K562 (cell line): ENCODE data around the gene OR7G3. TPM values are rescaled to one million over a fixed set of nuclear protein-coding genes. Genes with fewer than 3 reads are reported as not detected.

Experiments
- ATAC-seq: fragments of 200-7000 bp; cut with Tn5 transposase; 3 replicates; pipeline ENCODE4 v1.9.1; 2020; ENCODE audit warnings: moderate library complexity
- BruUV-seq: library from RNA; stranded (reverse); fragments of 400-500 nt; replicated peaks from 2 replicates; lab custom pipeline; 2021; lab: Mats Ljungman, UMichigan
- CTCF ChIA-PET: fragments of 300-600 bp; formaldehyde crosslinking; extraction: SDS; loops from one replicate; lab custom pipeline; 2021; ENCODE audit warnings: low intra/inter-chr PET ratio; lab: Yijun Ruan, JAX
- POLR2A ChIA-PET: fragments of 300-600, 350-650 bp; sonication (Branson Sonifier 250); formaldehyde crosslinking; extraction: SDS; loops from one replicate; lab custom pipeline; 2021; ENCODE audit warnings: antibody characterized with exemption, inconsistent platforms; lab: Yijun Ruan, JAX
- DNase-seq, 4 experiments: peaks; one replicate each; pipeline versions ENCODE4 v3.0.0 to v3.0.0-alpha.2; 2011 to 2018; ENCODE audit warnings: low spot score in 3 of 4, mixed read lengths in 3 of 4; ENCODE audit errors: extremely low read depth in 1 of 4
- FAIRE-seq: peaks from 2 replicates; lab custom pipeline; 2011; peaks lifted over from hg19 to GRCh38; lab: Jason Lieb, UNC
- H2AFZ ChIP-seq: 2 replicates; pipeline ENCODE4 v1.6.0; 2011; ENCODE audit warnings: low read depth, low read length, control low read depth, inconsistent platforms
- H3K27ac ChIP-seq: fragments of 200-600 bp; 3 replicates; pipeline ENCODE4 v1.8.0; 2011; ENCODE audit warnings: low read depth, mild to moderate bottlenecking, control low read depth, inconsistent platforms, low read length, moderate library complexity, mixed read lengths; ENCODE audit errors: extremely low read depth
- H3K27me3 ChIP-seq, 2 experiments: fragments of 300-600 bp in 1 of 2; 2 replicates in 1 of 2; 3 replicates in 1 of 2; pipeline versions ENCODE4 v1.6.0 to v1.8.0; 2011; ENCODE audit warnings: inconsistent platforms in 2 of 2, low read length in 2 of 2, mild to moderate bottlenecking in 1 of 2, mixed read lengths in 1 of 2, moderate library complexity in 1 of 2; ENCODE audit not compliant: control insufficient read depth in 2 of 2, insufficient read depth in 2 of 2
- H3K36me3 ChIP-seq: fragments of 300-600 bp; 3 replicates; pipeline ENCODE4 v1.8.0; 2011; ENCODE audit warnings: mild to moderate bottlenecking, low read length, inconsistent platforms; ENCODE audit not compliant: control insufficient read depth, insufficient read depth
- H3K4me1 ChIP-seq, 2 experiments: fragments of 200-600 bp in 1 of 2; replicated peaks in 1 of 2; 2 replicates in 1 of 2; 3 replicates in 1 of 2; pipeline versions ENCODE4 v1.5.1 to v1.8.0; 2011; ENCODE audit warnings: inconsistent platforms in 2 of 2, low read length in 2 of 2, mild to moderate bottlenecking in 1 of 2, mixed read lengths in 1 of 2, moderate library complexity in 1 of 2; ENCODE audit not compliant: control insufficient read depth in 2 of 2, insufficient read depth in 2 of 2
- H3K4me2 ChIP-seq: 2 replicates; pipeline ENCODE4 v1.6.1; 2011; ENCODE audit warnings: low read length, control low read depth, inconsistent platforms, mixed read lengths; ENCODE audit not compliant: insufficient read depth
- H3K4me3 ChIP-seq: fragments of 200-600 bp; sonication (generic), shearing (Covaris generic); 2 replicates; pipeline ENCODE4 v1.5.1; 2016; ENCODE audit warnings: control low read depth, inconsistent platforms
- H3K79me2 ChIP-seq: fragments of 200-600 bp; 3 replicates; pipeline ENCODE4 v1.8.0; 2011; ENCODE audit warnings: low read length, inconsistent platforms; ENCODE audit not compliant: control insufficient read depth, insufficient read depth
- H3K9ac ChIP-seq, 2 experiments: 2 replicates each; pipeline versions ENCODE4 v1.6.0 to v1.6.1; 2011; ENCODE audit warnings: low read depth in 2 of 2, low read length in 2 of 2, control low read depth in 1 of 2, inconsistent platforms in 1 of 2, mild to moderate bottlenecking in 1 of 2, mixed read lengths in 1 of 2; ENCODE audit not compliant: insufficient read depth in 1 of 2
- H3K9me1 ChIP-seq: one replicate; pipeline ENCODE4 v1.6.0; 2011; ENCODE audit warnings: inconsistent platforms, mild to moderate bottlenecking, low read length, moderate library complexity; ENCODE audit not compliant: control insufficient read depth, insufficient read depth
- H3K9me3 ChIP-seq: replicated peaks from 2 replicates; pipeline ENCODE4 v1.5.1; 2011; ENCODE audit warnings: low read depth, low read length, inconsistent platforms; ENCODE audit not compliant: control insufficient read depth, insufficient read depth
- H4K20me1 ChIP-seq: replicated peaks from 2 replicates; pipeline ENCODE4 v1.6.1; 2011; ENCODE audit warnings: low read length, inconsistent platforms, mixed read lengths; ENCODE audit not compliant: control insufficient read depth, insufficient read depth
- ETS2 ChIP-seq: IDR thresholded peaks from 2 replicates; pipeline ENCODE4 v1.6.1; 2016; ENCODE audit warnings: borderline replicate concordance, missing genetic modification characterization, mild to moderate bottlenecking, moderate library complexity, missing compliant biosample characterization; ENCODE audit not compliant: poor library complexity, severe bottlenecking
- GTF2E2 ChIP-seq: fragments of 200-800 bp; sonication (Bioruptor generic); IDR thresholded peaks from 2 replicates; pipeline ENCODE4 v1.6.1; 2016; ENCODE audit warnings: missing genetic modification characterization, missing compliant biosample characterization
- MAFF ChIP-seq: IDR thresholded peaks from 2 replicates; pipeline ENCODE4 v1.6.1; 2012; ENCODE audit warnings: low read length, improper control_type of control experiment
- NR2F6 ChIP-seq: fragments of 450-650 bp; formaldehyde crosslinking; IDR thresholded peaks from 2 replicates; pipeline ENCODE4 v1.4.0; 2020; ENCODE audit warnings: mild to moderate bottlenecking
- RFX5 ChIP-seq: IDR thresholded peaks from 2 replicates; pipeline ENCODE4 v1.6.1; 2011; ENCODE audit warnings: low read depth, mild to moderate bottlenecking, improper control_type of control experiment, low read length
- ZNF133 ChIP-seq: fragments of 250-450 bp; sonication (Bioruptor Pico); IDR thresholded peaks from 2 replicates; pipeline ENCODE4 v1.4.0; 2020; ENCODE audit warnings: mild to moderate bottlenecking
- ZNF143 ChIP-seq: sonication (generic); formaldehyde crosslinking; IDR thresholded peaks from 2 replicates; pipeline ENCODE4 v1.9.0; 2022; ENCODE audit warnings: mild to moderate bottlenecking, missing genetic modification reagents
- WGBS: fragments of 100-300 bp; shearing (Covaris generic); methylation state at CpG from one replicate; pipeline ENCODE4 v1.1.6; 2016; ENCODE audit warnings: low coverage, mixed read lengths; ENCODE audit not compliant: insufficient coverage; ENCODE audit errors: missing lambda C conversion rate; 5-methylcytosine and 5-hydroxymethylcytosine counted together
- in situ Hi-C: fragments of 300-500 bp; cut with MboI; formaldehyde crosslinking; loops from 4 replicates; pipeline ENCODE4 v1.15.0; 2018; ENCODE audit warnings: inconsistent platforms, mixed read lengths
- intact Hi-C: fragments of 100-400 bp; cut with micrococcal nuclease; formaldehyde crosslinking; loops from 2 replicates; pipeline ENCODE4 v1.14.2; 2022
- polyA plus RNA-seq, 8 experiments: library from polyadenylated mRNA; depleted of rRNA in 4 of 8; stranded (reverse) in 5 of 8; unstranded in 3 of 8; fragments of >200 nt; fragmentation: Nextera tagmentation in 2 of 8; fragmentation: Illumina TruSeq in 1 of 8; extraction: Ambion mirVana in 2 of 8; extraction: Trizol in 1 of 8; gene quantifications; 2 replicates each; pipeline versions ENCODE4 v1.2.1 to v1.2.3, GENCODE V29; 2011 to 2014; ENCODE audit warnings: inconsistent platforms in 1 of 8, missing spikeins in 1 of 8
- total RNA-seq, 7 experiments: library from RNA; depleted of rRNA in 6 of 7; stranded (reverse); fragments of >200 nt in 6 of 7; fragmentation: Illumina TruSeq in 2 of 7; extraction: Trizol in 2 of 7; gene quantifications; 2 replicates each; pipeline versions ENCODE4 v1.2.1 to v1.2.3, GENCODE V29; 2011 to 2021; ENCODE audit warnings: low replicate concordance in 1 of 7
- TF ChIP-seq, protein P1 (sequence below): fragments of 250-450 bp; sonication (Bioruptor Pico); IDR thresholded peaks from 2 replicates; pipeline ENCODE4 v1.4.0; 2020; ENCODE audit warnings: mild to moderate bottlenecking, moderate library complexity
- TF ChIP-seq, protein P2 (sequence below): fragments of 250-450 bp; sonication (Bioruptor Pico); IDR thresholded peaks from 2 replicates; pipeline ENCODE4 v1.4.0; 2020; ENCODE audit warnings: mild to moderate bottlenecking
- TF ChIP-seq, protein P3 (sequence below): sonication (generic); formaldehyde crosslinking; IDR thresholded peaks from 2 replicates; pipeline ENCODE4 v1.9.0; 2022; ENCODE audit warnings: mild to moderate bottlenecking, missing genetic modification reagents
- TF ChIP-seq, protein P4 (sequence below): fragments of 450-650 bp; formaldehyde crosslinking; IDR thresholded peaks from 2 replicates; pipeline ENCODE4 v1.4.0; 2020; ENCODE audit warnings: mild to moderate bottlenecking, moderate library complexity
- TF ChIP-seq, protein P5 (sequence below): sonication (generic); formaldehyde crosslinking; IDR thresholded peaks from 2 replicates; pipeline ENCODE4 v1.8.0; 2022; ENCODE audit warnings: missing genetic modification reagents, mild to moderate bottlenecking, borderline replicate concordance

Gene OR7G3
- total and polyA plus RNA-seq, 9 of the 15 experiments (the other 6 are each of a cell fraction or from before 2014, with no cell fraction given): not detected

DNA sequence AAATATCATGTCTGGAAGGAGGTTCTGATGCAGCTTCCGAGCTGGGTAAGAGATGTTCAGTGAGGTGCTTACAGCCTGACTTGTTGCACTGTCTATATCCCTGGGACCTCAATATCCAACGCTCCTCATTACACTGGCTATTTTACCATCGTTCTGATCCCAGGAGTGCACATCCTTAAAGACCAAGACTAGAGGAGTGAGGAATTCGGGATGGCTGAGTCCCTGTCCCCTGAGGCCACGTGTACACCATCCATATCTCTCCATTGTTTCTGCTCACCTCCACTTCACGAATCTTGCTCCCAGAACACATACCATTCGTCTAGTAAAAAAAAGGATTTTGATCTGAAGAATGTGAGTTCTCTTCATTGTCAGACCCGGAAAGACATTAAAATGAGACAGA, 19.4 kb downstream of the OR7G3 start, which contains the start of gene OR7G2:
OR7G2 (minus strand) TSS at position 101 of the 400 bp plus-strand sequence. CDS start 4,232 bp downstream, outside the sequence.
- no peaks in the 10 kb centered on the region for H4K20me1 ChIP-seq
- no peaks in the 10 kb centered on the region for H3K9me1 ChIP-seq
- ChIA-PET POLR2A (no interaction called here), CTCF (no interaction called here)
- no peaks in the 10 kb centered on the region; a peak in 1 of 5 replicates for H3K4me1 ChIP-seq
- TF ChIP-seq ZNF143 (CRISPR knock-in tag) (no peak), GTF2E2 (no peak), RFX5 (no peak), ZNF133 (CRISPR knock-in tag) (no peak), NR2F6 (CRISPR knock-in tag) (no peak), ETS2 (tag) (no peak), MAFF (no peak)
- TF ChIP-seq, protein P1, sequence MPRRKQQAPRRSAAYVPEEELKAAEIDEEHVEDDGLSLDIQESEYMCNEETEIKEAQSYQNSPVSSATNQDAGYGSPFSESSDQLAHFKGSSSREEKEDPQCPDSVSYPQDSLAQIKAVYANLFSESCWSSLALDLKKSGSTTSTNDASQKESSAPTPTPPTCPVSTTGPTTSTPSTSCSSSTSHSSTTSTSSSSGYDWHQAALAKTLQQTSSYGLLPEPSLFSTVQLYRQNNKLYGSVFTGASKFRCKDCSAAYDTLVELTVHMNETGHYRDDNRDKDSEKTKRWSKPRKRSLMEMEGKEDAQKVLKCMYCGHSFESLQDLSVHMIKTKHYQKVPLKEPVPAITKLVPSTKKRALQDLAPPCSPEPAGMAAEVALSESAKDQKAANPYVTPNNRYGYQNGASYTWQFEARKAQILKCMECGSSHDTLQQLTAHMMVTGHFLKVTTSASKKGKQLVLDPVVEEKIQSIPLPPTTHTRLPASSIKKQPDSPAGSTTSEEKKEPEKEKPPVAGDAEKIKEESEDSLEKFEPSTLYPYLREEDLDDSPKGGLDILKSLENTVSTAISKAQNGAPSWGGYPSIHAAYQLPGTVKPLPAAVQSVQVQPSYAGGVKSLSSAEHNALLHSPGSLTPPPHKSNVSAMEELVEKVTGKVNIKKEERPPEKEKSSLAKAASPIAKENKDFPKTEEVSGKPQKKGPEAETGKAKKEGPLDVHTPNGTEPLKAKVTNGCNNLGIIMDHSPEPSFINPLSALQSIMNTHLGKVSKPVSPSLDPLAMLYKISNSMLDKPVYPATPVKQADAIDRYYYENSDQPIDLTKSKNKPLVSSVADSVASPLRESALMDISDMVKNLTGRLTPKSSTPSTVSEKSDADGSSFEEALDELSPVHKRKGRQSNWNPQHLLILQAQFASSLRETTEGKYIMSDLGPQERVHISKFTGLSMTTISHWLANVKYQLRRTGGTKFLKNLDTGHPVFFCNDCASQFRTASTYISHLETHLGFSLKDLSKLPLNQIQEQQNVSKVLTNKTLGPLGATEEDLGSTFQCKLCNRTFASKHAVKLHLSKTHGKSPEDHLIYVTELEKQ (CRISPR knock-in tag): no peak
- TF ChIP-seq, protein P2, sequence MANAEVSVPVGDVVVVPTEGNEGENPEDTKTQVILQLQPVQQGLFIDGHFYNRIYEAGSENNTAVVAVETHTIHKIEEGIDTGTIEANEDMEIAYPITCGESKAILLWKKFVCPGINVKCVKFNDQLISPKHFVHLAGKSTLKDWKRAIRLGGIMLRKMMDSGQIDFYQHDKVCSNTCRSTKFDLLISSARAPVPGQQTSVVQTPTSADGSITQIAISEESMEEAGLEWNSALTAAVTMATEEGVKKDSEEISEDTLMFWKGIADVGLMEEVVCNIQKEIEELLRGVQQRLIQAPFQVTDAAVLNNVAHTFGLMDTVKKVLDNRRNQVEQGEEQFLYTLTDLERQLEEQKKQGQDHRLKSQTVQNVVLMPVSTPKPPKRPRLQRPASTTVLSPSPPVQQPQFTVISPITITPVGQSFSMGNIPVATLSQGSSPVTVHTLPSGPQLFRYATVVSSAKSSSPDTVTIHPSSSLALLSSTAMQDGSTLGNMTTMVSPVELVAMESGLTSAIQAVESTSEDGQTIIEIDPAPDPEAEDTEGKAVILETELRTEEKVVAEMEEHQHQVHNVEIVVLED (CRISPR knock-in tag): no peak
- TF ChIP-seq, protein P3, sequence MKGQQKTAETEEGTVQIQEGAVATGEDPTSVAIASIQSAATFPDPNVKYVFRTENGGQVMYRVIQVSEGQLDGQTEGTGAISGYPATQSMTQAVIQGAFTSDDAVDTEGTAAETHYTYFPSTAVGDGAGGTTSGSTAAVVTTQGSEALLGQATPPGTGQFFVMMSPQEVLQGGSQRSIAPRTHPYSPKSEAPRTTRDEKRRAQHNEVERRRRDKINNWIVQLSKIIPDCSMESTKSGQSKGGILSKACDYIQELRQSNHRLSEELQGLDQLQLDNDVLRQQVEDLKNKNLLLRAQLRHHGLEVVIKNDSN: no peak
- TF ChIP-seq, protein P4, sequence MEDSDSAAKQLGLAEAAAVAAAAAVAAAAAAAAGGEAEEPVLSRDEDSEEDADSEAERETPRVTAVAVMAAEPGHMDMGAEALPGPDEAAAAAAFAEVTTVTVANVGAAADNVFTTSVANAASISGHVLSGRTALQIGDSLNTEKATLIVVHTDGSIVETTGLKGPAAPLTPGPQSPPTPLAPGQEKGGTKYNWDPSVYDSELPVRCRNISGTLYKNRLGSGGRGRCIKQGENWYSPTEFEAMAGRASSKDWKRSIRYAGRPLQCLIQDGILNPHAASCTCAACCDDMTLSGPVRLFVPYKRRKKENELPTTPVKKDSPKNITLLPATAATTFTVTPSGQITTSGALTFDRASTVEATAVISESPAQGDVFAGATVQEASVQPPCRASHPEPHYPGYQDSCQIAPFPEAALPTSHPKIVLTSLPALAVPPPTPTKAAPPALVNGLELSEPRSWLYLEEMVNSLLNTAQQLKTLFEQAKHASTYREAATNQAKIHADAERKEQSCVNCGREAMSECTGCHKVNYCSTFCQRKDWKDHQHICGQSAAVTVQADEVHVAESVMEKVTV (CRISPR knock-in tag): no peak
- TF ChIP-seq, protein P5, sequence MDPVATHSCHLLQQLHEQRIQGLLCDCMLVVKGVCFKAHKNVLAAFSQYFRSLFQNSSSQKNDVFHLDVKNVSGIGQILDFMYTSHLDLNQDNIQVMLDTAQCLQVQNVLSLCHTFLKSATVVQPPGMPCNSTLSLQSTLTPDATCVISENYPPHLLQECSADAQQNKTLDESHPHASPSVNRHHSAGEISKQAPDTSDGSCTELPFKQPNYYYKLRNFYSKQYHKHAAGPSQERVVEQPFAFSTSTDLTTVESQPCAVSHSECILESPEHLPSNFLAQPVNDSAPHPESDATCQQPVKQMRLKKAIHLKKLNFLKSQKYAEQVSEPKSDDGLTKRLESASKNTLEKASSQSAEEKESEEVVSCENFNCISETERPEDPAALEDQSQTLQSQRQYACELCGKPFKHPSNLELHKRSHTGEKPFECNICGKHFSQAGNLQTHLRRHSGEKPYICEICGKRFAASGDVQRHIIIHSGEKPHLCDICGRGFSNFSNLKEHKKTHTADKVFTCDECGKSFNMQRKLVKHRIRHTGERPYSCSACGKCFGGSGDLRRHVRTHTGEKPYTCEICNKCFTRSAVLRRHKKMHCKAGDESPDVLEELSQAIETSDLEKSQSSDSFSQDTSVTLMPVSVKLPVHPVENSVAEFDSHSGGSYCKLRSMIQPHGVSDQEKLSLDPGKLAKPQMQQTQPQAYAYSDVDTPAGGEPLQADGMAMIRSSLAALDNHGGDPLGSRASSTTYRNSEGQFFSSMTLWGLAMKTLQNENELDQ: no peak
- ATAC-seq: no peak
- no peaks in the 10 kb centered on the region for H3K79me2 ChIP-seq
- H3K27ac ChIP-seq: no peak within 1 kb of the TSS
- no peaks in the 10 kb centered on the region for H3K9me3 ChIP-seq
- intact Hi-C loops: no loop called here
- DNase-seq: no peak
- no peaks in the 10 kb centered on the region for H3K36me3 ChIP-seq
- no peak within 1 kb of the TSS for H3K9ac ChIP-seq
- H3K27me3 ChIP-seq: peaks cover 5 to 20% of the 10 kb centered on the region in 2 experiments; a peak in 4 of 5 replicates
- H3K4me3 ChIP-seq: no peak within 1 kb of the TSS
- in situ Hi-C loops: no loop called here
- 2% methylated on average over 8 of the region's 8 CpGs for WGBS
- H3K4me2 ChIP-seq: no peak within 1 kb of the TSS
- no TSS peak for BruUV-seq
- FAIRE-seq: no peak
- H2AFZ ChIP-seq: no peak within 1 kb of the TSS
